A549 (cell line): ENCODE measurements around the gene CELA3B. TPM values are rescaled to one million over a fixed set of nuclear protein-coding genes. Genes with fewer than 3 reads are reported as not detected.

Source experiments
- ATAC-seq, 2 experiments: fragments of 200-7000 bp in 1 of 2; fragments of >200 bp in 1 of 2; cut with Nextera tagmentation in 1 of 2; cut with Tn5 transposase in 1 of 2; 3 replicates each; pipeline versions ENCODE4 v1.8.0 to v1.9.1; 2018 to 2020; ENCODE audit warnings: mild to moderate bottlenecking in 1 of 2, moderate library complexity in 1 of 2
- CTCF ChIA-PET: fragments of 300-600 bp; sonication (Branson Sonifier 250); formaldehyde crosslinking; extraction: SDS; loops from one replicate; lab custom pipeline; 2021; ENCODE audit warnings: antibody characterized with exemption, inconsistent platforms; lab: Yijun Ruan, JAX
- POLR2A ChIA-PET: fragments of 350-600 bp; formaldehyde crosslinking; extraction: SDS; loops from one replicate; lab custom pipeline; 2021; ENCODE audit warnings: antibody characterized with exemption, inconsistent platforms; lab: Yijun Ruan, JAX
- DNase-seq, 2 experiments: peaks; one replicate each; pipeline versions ENCODE4 v3.0.0 to v3.0.0-alpha.2; 2011 to 2016; ENCODE audit warnings: low read depth in 1 of 2, low spot score in 1 of 2
- FAIRE-seq: peaks from 2 replicates; lab custom pipeline; 2011; peaks lifted over from hg19 to GRCh38; lab: Jason Lieb, UNC
- H3K27ac ChIP-seq, 2 experiments: fragments of >200 bp; sonication (Bioruptor Twin); formaldehyde crosslinking; 3 replicates each; pipeline ENCODE4 v1.5.1; 2016 to 2017
- H3K4me1 ChIP-seq: fragments of >200 bp; sonication (Bioruptor Twin); formaldehyde crosslinking; 3 replicates; pipeline ENCODE4 v1.6.1; 2016
- H3K4me2 ChIP-seq: fragments of >200 bp; sonication (Bioruptor Twin); formaldehyde crosslinking; 3 replicates; pipeline ENCODE4 v1.6.1; 2016
- H3K4me3 ChIP-seq: fragments of >200 bp; sonication (Bioruptor Twin); formaldehyde crosslinking; 3 replicates; pipeline ENCODE4 v1.5.1; 2016
- H3K9me3 ChIP-seq: fragments of >200 bp; sonication (Bioruptor Twin); formaldehyde crosslinking; 3 replicates; pipeline ENCODE4 v1.6.1; 2016
- CBX2 ChIP-seq: fragments of 200-600 bp; sonication (generic); IDR thresholded peaks from 2 replicates; pipeline ENCODE4 v1.6.1; 2016; ENCODE audit warnings: low read depth, mild to moderate bottlenecking, borderline replicate concordance
- CBX8 ChIP-seq: fragments of 200-600 bp; sonication (generic); IDR thresholded peaks from 2 replicates; pipeline ENCODE4 v1.6.1; 2016
- CHD2 ChIP-seq: fragments of 150-350 bp; IDR thresholded peaks from 2 replicates; pipeline ENCODE4 v1.6.1; 2014; ENCODE audit warnings: low read length; ENCODE audit not compliant: partially characterized antibody
- ESRRA ChIP-seq: fragments of 150-350 bp; IDR thresholded peaks from 2 replicates; pipeline ENCODE4 v1.6.1; 2014; ENCODE audit warnings: mild to moderate bottlenecking, low read length, borderline replicate concordance
- FOSB ChIP-seq: fragments of 250-450 bp; sonication (Bioruptor Pico); IDR thresholded peaks from 2 replicates; pipeline ENCODE4 v1.5.0; 2020; ENCODE audit warnings: mild to moderate bottlenecking, moderate library complexity
- GATA3 ChIP-seq: IDR thresholded peaks from 2 replicates; pipeline ENCODE4 v1.6.1; 2012; ENCODE audit warnings: borderline replicate concordance
- HEYL ChIP-seq: fragments of 250-450 bp; sonication (Bioruptor Pico); IDR thresholded peaks from 2 replicates; pipeline ENCODE4 v1.8.0; 2021; ENCODE audit warnings: mild to moderate bottlenecking, moderate library complexity
- HOXB5 ChIP-seq: fragments of 250-450 bp; sonication (Bioruptor Pico); IDR thresholded peaks from 2 replicates; pipeline ENCODE4 v1.5.0; 2020; ENCODE audit warnings: mild to moderate bottlenecking, moderate library complexity
- KDM1A ChIP-seq: fragments of 200-600 bp; sonication (generic); IDR thresholded peaks from 2 replicates; pipeline ENCODE4 v1.6.1; 2016; ENCODE audit warnings: low read depth, mild to moderate bottlenecking
- KDM5A ChIP-seq: fragments of 200-600 bp; sonication (generic); IDR thresholded peaks from 2 replicates; pipeline ENCODE4 v1.6.1; 2016; ENCODE audit warnings: antibody characterized with exemption, mild to moderate bottlenecking
- MAZ ChIP-seq: fragments of 150-350 bp; IDR thresholded peaks from 2 replicates; pipeline ENCODE4 v1.6.1; 2014; ENCODE audit warnings: antibody characterized with exemption, low read depth, low read length, borderline replicate concordance
- NPAS2 ChIP-seq: fragments of 250-450 bp; sonication (Bioruptor Pico); IDR thresholded peaks from 2 replicates; pipeline ENCODE4 v1.8.0; 2022; ENCODE audit warnings: mild to moderate bottlenecking, moderate library complexity, borderline replicate concordance
- PHF8 ChIP-seq: fragments of 200-600 bp; sonication (generic); IDR thresholded peaks from 2 replicates; pipeline ENCODE4 v1.6.1; 2016; ENCODE audit warnings: low read depth, mild to moderate bottlenecking, antibody characterized with exemption, moderate library complexity, borderline replicate concordance
- POLR2AphosphoS2 ChIP-seq: conservative IDR thresholded peaks from 2 replicates; pipeline ENCODE4 v1.6.1; 2012; ENCODE audit warnings: low read length, improper control_type of control experiment, inconsistent platforms
- RCOR1 ChIP-seq: fragments of 150-350 bp; IDR thresholded peaks from 2 replicates; pipeline ENCODE4 v1.6.1; 2014; ENCODE audit warnings: antibody characterized with exemption, low read length, low read depth
- SREBF2 ChIP-seq: fragments of 450-650 bp; IDR thresholded peaks from 2 replicates; pipeline ENCODE4 v1.6.1; 2014; ENCODE audit warnings: mild to moderate bottlenecking, moderate library complexity
- TFCP2L1 ChIP-seq: fragments of 250-450 bp; sonication (Bioruptor Pico); IDR thresholded peaks from 2 replicates; pipeline ENCODE4 v1.5.0; 2021; ENCODE audit warnings: mild to moderate bottlenecking
- ZNF302 ChIP-seq: fragments of 250-450 bp; sonication (Bioruptor Pico); IDR thresholded peaks from 2 replicates; pipeline ENCODE4 v1.9.0; 2021; ENCODE audit warnings: inconsistent platforms, mild to moderate bottlenecking, moderate library complexity
- ZSCAN20 ChIP-seq: fragments of 250-450 bp; sonication (Bioruptor Pico); IDR thresholded peaks from 2 replicates; pipeline ENCODE4 v1.8.0; 2022; ENCODE audit warnings: mild to moderate bottlenecking, moderate library complexity
- WGBS: methylation state at CpG from one replicate; pipeline ENCODE4 v1.1.6; 2017; ENCODE audit errors: missing lambda C conversion rate; 5-methylcytosine and 5-hydroxymethylcytosine counted together
- polyA plus RNA-seq, 4 experiments: library from polyadenylated mRNA; depleted of rRNA in 3 of 4; stranded (reverse); fragments of >200 nt; fragmentation: RNase III in 1 of 4; extraction: RNeasy Plus Mini Kit Qiagen cat#74134 plus additional on column Dnase treatment in 1 of 4; gene quantifications; 2 replicates in 3 of 4; 3 replicates in 1 of 4; pipeline ENCODE4 v1.2.3, GENCODE V29; 2011 to 2017
- small RNA-seq, 6 experiments: library from RNA; depleted of rRNA; stranded (forward); fragments of <200 nt; gene quantifications; one replicate each; pipeline ENCODE3, GENCODE V24; 2012
- TF ChIP-seq, protein P1 (sequence below): fragments of >200 bp; sonication (Bioruptor Twin); formaldehyde crosslinking; IDR thresholded peaks from 3 replicates; pipeline ENCODE4 v1.6.1; 2016
- TF ChIP-seq, protein P2 (sequence below): IDR thresholded peaks from 2 replicates; pipeline ENCODE4 v1.6.1; 2012
- TF ChIP-seq, protein P3 (sequence below): fragments of >200 bp; sonication (Bioruptor Twin); formaldehyde crosslinking; IDR thresholded peaks from 3 replicates; pipeline ENCODE4 v1.5.1; 2016
- TF ChIP-seq, protein P4 (sequence below): IDR thresholded peaks from 2 replicates; pipeline ENCODE4 v1.6.1; 2012; ENCODE audit warnings: low read depth, borderline replicate concordance

The CELA3B gene
- polyA plus RNA-seq, 2 of the 4 experiments (the other 2 are of a cell fraction) = not detected

DNA sequence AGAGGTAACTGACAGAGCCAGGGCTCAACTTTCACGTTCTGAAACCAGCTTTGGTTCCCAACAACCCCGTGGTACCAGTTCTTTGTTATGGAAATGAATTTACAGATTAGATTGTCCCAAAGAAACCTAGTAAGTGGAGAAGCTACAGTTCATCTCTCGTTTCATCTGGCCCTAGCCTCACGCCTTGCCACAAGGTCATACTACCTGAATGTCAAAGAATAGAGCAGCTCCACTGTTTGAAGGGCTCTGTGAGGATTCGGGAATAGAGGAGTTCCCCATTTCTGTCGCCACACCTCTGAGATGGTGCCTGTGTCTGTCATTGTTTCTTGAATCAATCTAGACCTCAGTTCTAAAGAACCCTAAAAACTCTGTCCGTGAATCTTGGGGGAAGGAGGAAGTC lies 60.7 kb downstream of the CELA3B start:
- H3K9me3 ChIP-seq = no peaks in the 10 kb centered on the region
- FAIRE-seq (no peak), ATAC-seq (no peak), DNase-seq (no peak)
- no peak overlapping the region for H3K27ac ChIP-seq
- no peak overlapping the region for H3K4me3 ChIP-seq
- H3K4me2 ChIP-seq = no peak overlapping the region
- H3K4me1 ChIP-seq = peaks cover 6% of the 10 kb centered on the region; the same call in 2 of the 3 replicates
- CTCF ChIA-PET = interaction anchor here (2.1 kb wide), 1 partner anchor 10 kb away, joined by 5 read pairs; no protein-coding TSS in a partner anchor
- WGBS = 78% methylated on average over 7 of the region's 7 CpGs
- TF ChIP-seq, protein P1, sequence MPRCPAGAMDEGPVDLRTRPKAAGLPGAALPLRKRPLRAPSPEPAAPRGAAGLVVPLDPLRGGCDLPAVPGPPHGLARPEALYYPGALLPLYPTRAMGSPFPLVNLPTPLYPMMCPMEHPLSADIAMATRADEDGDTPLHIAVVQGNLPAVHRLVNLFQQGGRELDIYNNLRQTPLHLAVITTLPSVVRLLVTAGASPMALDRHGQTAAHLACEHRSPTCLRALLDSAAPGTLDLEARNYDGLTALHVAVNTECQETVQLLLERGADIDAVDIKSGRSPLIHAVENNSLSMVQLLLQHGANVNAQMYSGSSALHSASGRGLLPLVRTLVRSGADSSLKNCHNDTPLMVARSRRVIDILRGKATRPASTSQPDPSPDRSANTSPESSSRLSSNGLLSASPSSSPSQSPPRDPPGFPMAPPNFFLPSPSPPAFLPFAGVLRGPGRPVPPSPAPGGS = no peak
- no peak for TF ChIP-seq RCOR1
- no peak for TF ChIP-seq CBX8
- no peak for TF ChIP-seq KDM1A
- no peak for TF ChIP-seq CHD2
- no peak for TF ChIP-seq NPAS2
- TF ChIP-seq ZNF302 = no peak
- TF ChIP-seq, protein P2, sequence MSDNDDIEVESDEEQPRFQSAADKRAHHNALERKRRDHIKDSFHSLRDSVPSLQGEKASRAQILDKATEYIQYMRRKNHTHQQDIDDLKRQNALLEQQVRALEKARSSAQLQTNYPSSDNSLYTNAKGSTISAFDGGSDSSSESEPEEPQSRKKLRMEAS = no peak
- POLR2A ChIA-PET = interaction anchor here (1.2 kb wide), 1 partner anchor 12 kb away, joined by 5 read pairs; no protein-coding TSS in a partner anchor

DNA sequence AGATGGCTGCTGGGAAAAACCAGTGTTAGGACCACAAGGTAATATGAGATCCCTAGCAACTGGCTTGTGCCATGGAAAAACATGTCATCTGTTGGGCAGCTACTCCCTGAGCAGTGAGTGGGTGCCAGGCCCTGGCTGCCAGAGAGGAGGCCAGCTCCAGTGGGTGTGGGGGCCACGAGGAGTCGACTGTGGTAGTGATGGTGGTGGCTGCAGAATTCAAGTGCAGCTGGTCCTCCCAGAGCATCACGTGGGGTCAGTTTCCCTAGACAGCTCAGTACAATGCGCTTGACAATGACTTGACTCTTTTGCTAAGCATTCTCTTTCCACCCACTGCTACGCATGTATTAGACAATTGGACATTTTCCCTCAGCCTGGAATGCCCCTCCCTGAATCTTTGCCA lies 61.2 kb downstream of the CELA3B start:
- H3K4me2 ChIP-seq = no peak overlapping the region
- H3K27ac ChIP-seq = no peak overlapping the region
- H3K4me3 ChIP-seq = no peak overlapping the region
- no peak for DNase-seq
- no peak for ATAC-seq
- TF ChIP-seq POLR2AphosphoS2 (no peak), NPAS2 (no peak), PHF8 (no peak), ESRRA (no peak), TFCP2L1 (CRISPR knock-in tag) (no peak), CHD2 (no peak), ZNF302 (no peak), MAZ (no peak), ZSCAN20 (no peak), GATA3 (no peak), CBX2 (no peak), HEYL (CRISPR knock-in tag) (no peak), SREBF2 (no peak), KDM5A (no peak), HOXB5 (CRISPR knock-in tag) (no peak), FOSB (CRISPR knock-in tag) (no peak)
- TF ChIP-seq, protein P3, sequence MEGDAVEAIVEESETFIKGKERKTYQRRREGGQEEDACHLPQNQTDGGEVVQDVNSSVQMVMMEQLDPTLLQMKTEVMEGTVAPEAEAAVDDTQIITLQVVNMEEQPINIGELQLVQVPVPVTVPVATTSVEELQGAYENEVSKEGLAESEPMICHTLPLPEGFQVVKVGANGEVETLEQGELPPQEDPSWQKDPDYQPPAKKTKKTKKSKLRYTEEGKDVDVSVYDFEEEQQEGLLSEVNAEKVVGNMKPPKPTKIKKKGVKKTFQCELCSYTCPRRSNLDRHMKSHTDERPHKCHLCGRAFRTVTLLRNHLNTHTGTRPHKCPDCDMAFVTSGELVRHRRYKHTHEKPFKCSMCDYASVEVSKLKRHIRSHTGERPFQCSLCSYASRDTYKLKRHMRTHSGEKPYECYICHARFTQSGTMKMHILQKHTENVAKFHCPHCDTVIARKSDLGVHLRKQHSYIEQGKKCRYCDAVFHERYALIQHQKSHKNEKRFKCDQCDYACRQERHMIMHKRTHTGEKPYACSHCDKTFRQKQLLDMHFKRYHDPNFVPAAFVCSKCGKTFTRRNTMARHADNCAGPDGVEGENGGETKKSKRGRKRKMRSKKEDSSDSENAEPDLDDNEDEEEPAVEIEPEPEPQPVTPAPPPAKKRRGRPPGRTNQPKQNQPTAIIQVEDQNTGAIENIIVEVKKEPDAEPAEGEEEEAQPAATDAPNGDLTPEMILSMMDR = no peak
- TF ChIP-seq, protein P1 = no peak
- TF ChIP-seq, protein P4, sequence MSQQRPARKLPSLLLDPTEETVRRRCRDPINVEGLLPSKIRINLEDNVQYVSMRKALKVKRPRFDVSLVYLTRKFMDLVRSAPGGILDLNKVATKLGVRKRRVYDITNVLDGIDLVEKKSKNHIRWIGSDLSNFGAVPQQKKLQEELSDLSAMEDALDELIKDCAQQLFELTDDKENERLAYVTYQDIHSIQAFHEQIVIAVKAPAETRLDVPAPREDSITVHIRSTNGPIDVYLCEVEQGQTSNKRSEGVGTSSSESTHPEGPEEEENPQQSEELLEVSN = no peak
- TF ChIP-seq, all 56 proteins: peak for 0
- Histone ChIP-seq H3K9me3 (no peaks in the 10 kb centered on the region), H3K4me1 (peaks cover 6% of the 10 kb centered on the region; the same call in 2 of the 3 replicates)
- ChIA-PET CTCF (interaction anchor here (1.3 to 2.1 kb wide), 2 partner anchors 10 to 13 kb away, joined by 3 to 5 read pairs; no protein-coding TSS in a partner anchor), POLR2A (interaction anchor here (0.8 kb wide), 1 partner anchor 14 kb away, joined by 4 read pairs; no protein-coding TSS in a partner anchor)
- WGBS = 85% methylated on average over 5 of the region's 5 CpGs
- no peak for FAIRE-seq

Small RNA genes within 50 kb of the gene (small RNA-seq; reads per million reads assigned to genes)
- gene RN7SL186P (0 reads per million in 6 experiments), gene RN7SL386P (0 reads per million in 6 experiments), gene RNU6-1022P (0 reads per million in 6 experiments), gene RNU6-776P (0 reads per million in 6 experiments)

Other genes starting within 250 kb of the CELA3B start
- 26.6 and 27.4 TPM in 2 replicates for gene USP48, start 193.9 kb upstream of the CELA3B start, polyA plus RNA-seq (2011; rRNA removed)
- gene USP48, start 193.9 kb upstream of the CELA3B start, polyA plus RNA-seq (2017; fragmentation: RNase III; extraction: RNeasy Plus Mini Kit Qiagen cat#74134 plus additional on column Dnase treatment) = 22.4 to 23.8 TPM (median 22.8 TPM) in 3 replicates
- gene LDLRAD2, start 164.8 kb upstream of the CELA3B start, polyA plus RNA-seq (2011; rRNA removed) = not detected in 2 replicates
- gene LDLRAD2, start 164.8 kb upstream of the CELA3B start, polyA plus RNA-seq (2017; fragmentation: RNase III; extraction: RNeasy Plus Mini Kit Qiagen cat#74134 plus additional on column Dnase treatment) = 0.03 to 0.08 TPM (median 0.05 TPM) in 3 replicates
- 7.0 and 8.3 TPM in 2 replicates for gene HSPG2, start 39.7 kb upstream of the CELA3B start, polyA plus RNA-seq (2011; rRNA removed)
- gene HSPG2, start 39.7 kb upstream of the CELA3B start, polyA plus RNA-seq (2017; fragmentation: RNase III; extraction: RNeasy Plus Mini Kit Qiagen cat#74134 plus additional on column Dnase treatment) = 42.7 to 51.6 TPM (median 43.5 TPM) in 3 replicates
- not detected in 2 replicates for gene CELA3A, start 24.6 kb downstream of the CELA3B start, polyA plus RNA-seq (2011; rRNA removed)
- gene CELA3A, start 24.6 kb downstream of the CELA3B start, polyA plus RNA-seq (2017; fragmentation: RNase III; extraction: RNeasy Plus Mini Kit Qiagen cat#74134 plus additional on column Dnase treatment) = not detected in 3 replicates
- gene CDC42, start 75.7 kb downstream of the CELA3B start, polyA plus RNA-seq (2011; rRNA removed) = 212 and 251 TPM in 2 replicates
- 151 to 159 TPM (median 155 TPM) in 3 replicates for gene CDC42, start 75.7 kb downstream of the CELA3B start, polyA plus RNA-seq (2017; fragmentation: RNase III; extraction: RNeasy Plus Mini Kit Qiagen cat#74134 plus additional on column Dnase treatment)
- gene WNT4, start 166.1 kb downstream of the CELA3B start, polyA plus RNA-seq (2011; rRNA removed) = 0.62 and 0.85 TPM in 2 replicates
- gene WNT4, start 166.1 kb downstream of the CELA3B start, polyA plus RNA-seq (2017; fragmentation: RNase III; extraction: RNeasy Plus Mini Kit Qiagen cat#74134 plus additional on column Dnase treatment) = 0.13 to 0.33 TPM (median 0.23 TPM) in 3 replicates